ENCODE data around the gene SLC5A1.

- TF ChIP-seq CEBPB (IDR thresholded peaks at IDR 0.05) (no peak), RAD21 (IDR thresholded peaks at IDR 0.05; ENCODE audit: low read depth) (no peak)
Observed at GRCh38 chr22:32063701-32064100, 20.6 kb downstream of the SLC5A1 start.

Measured in Ishikawa (cell line).